Calu3 (cell line): ENCODE data around the gene SH3BP5L. TPM values are rescaled to one million over a fixed set of nuclear protein-coding genes. Genes with fewer than 3 reads are reported as not detected.

Experiments
- BruUV-seq: library from RNA; stranded (reverse); fragments of 400-500 nt; replicated peaks from 2 replicates; lab custom pipeline; 2021; lab: Mats Ljungman, UMichigan
- CTCF ChIA-PET: fragments of 300-600 bp; sonication (Branson Sonifier 250); formaldehyde crosslinking; loops from one replicate; lab custom pipeline; 2022; ENCODE audit warnings: antibody characterized with exemption; lab: Charles Lee
- DNase-seq: peaks from one replicate; pipeline ENCODE4 v3.0.0; 2022
- H3K27ac Mint-ChIP-seq: one replicate; pipeline ENCODE4 v1.8.0; 2022; ENCODE audit warnings: mixed read lengths; ENCODE audit not compliant: unreplicated experiment
- H3K27me3 Mint-ChIP-seq: one replicate; pipeline ENCODE4 v1.8.0; 2022; ENCODE audit warnings: mixed read lengths; ENCODE audit not compliant: unreplicated experiment
- H3K36me3 Mint-ChIP-seq: one replicate; pipeline ENCODE4 v1.8.0; 2022; ENCODE audit warnings: mild to moderate bottlenecking, moderate library complexity, mixed read lengths; ENCODE audit not compliant: insufficient read depth, unreplicated experiment
- H3K4me1 Mint-ChIP-seq: one replicate; pipeline ENCODE4 v1.8.0; 2022; ENCODE audit warnings: mild to moderate bottlenecking, low read depth, mixed read lengths; ENCODE audit not compliant: unreplicated experiment
- H3K4me3 Mint-ChIP-seq: one replicate; pipeline ENCODE4 v1.8.0; 2022; ENCODE audit warnings: mild to moderate bottlenecking, low read depth, moderate library complexity, mixed read lengths; ENCODE audit not compliant: unreplicated experiment
- H3K9me3 Mint-ChIP-seq: one replicate; pipeline ENCODE4 v1.8.0; 2022; ENCODE audit warnings: low read depth, mixed read lengths; ENCODE audit not compliant: unreplicated experiment
- CTCF ChIP-seq: fragments of 200-600 bp; IDR thresholded peaks from one replicate; pipeline ENCODE4 v1.8.0; 2022; ENCODE audit warnings: antibody characterized with exemption; ENCODE audit not compliant: unreplicated experiment
- intact Hi-C: fragments of 100-400 bp; cut with micrococcal nuclease; formaldehyde crosslinking; loops from one replicate; pipeline ENCODE4 v1.10.0; 2022; ENCODE audit not compliant: unreplicated experiment
- total RNA-seq: library from RNA; stranded (reverse); gene quantifications from 2 replicates; pipeline ENCODE4 v1.2.3, GENCODE V29; 2022

SH3BP5L gene
- total RNA-seq, 1 experiment from 2014 or later = 27.1 TPM

- Mint-ChIP-seq H3K4me3 (no peak overlapping the region), H3K4me1 (no peaks in the 10 kb centered on the region), H3K27me3 (no peaks in the 10 kb centered on the region), H3K36me3 (peaks cover 25% of the 10 kb centered on the region), H3K9me3 (no peaks in the 10 kb centered on the region), H3K27ac (peak overlapping the region; percentile 31)
- no peak for TF ChIP-seq CTCF
- CTCF ChIA-PET = no interaction called here
- BruUV-seq = no TSS peak
- intact Hi-C loops = no loop called here
- no peak for DNase-seq
Measured at GRCh38 chr1:248848602-248849001, 22.9 kb upstream of the SH3BP5L start.

GRCh38 chr1:248847956-248848561 lies 22.3 kb upstream of the SH3BP5L start:
- intact Hi-C loops = no loop called here
- CTCF ChIA-PET = interaction anchor here (0.7 to 1.0 kb wide), 2 partner anchors 10 to 28 kb away, joined by 3 to 4 read pairs; partner anchors contain the start of gene ZNF672
- peaks cover 25% of the 10 kb centered on the region for H3K36me3 Mint-ChIP-seq
- DNase-seq = no peak
- H3K27ac Mint-ChIP-seq = no peak overlapping the region
- no peaks in the 10 kb centered on the region for H3K4me1 Mint-ChIP-seq
- BruUV-seq = no TSS peak
- H3K27me3 Mint-ChIP-seq = no peaks in the 10 kb centered on the region
- no peak for TF ChIP-seq CTCF
- H3K4me3 Mint-ChIP-seq = no peak overlapping the region
- H3K9me3 Mint-ChIP-seq = no peaks in the 10 kb centered on the region

GRCh38 chr1:248847181-248847955 lies 21.7 kb upstream of the SH3BP5L start:
- H3K27me3 Mint-ChIP-seq = no peaks in the 10 kb centered on the region
- no peaks in the 10 kb centered on the region for H3K9me3 Mint-ChIP-seq
- CTCF ChIA-PET = interaction anchor here (0.7 to 1.0 kb wide), 2 partner anchors 10 to 28 kb away, joined by 3 to 4 read pairs; partner anchors contain the start of gene ZNF672
- no peak overlapping the region for H3K27ac Mint-ChIP-seq
- BruUV-seq = no TSS peak
- no peaks in the 10 kb centered on the region for H3K4me1 Mint-ChIP-seq
- H3K36me3 Mint-ChIP-seq = peaks cover 25% of the 10 kb centered on the region
- no peak for TF ChIP-seq CTCF
- DNase-seq = no peak
- intact Hi-C loops = no loop called here
- H3K4me3 Mint-ChIP-seq = no peak overlapping the region

- Mint-ChIP-seq H3K27ac (no peak overlapping the region), H3K4me1 (no peaks in the 10 kb centered on the region), H3K4me3 (no peak overlapping the region), H3K9me3 (no peaks in the 10 kb centered on the region), H3K27me3 (no peaks in the 10 kb centered on the region), H3K36me3 (peaks cover 25% of the 10 kb centered on the region)
- CTCF ChIA-PET = no interaction called here
- BruUV-seq = no TSS peak
- DNase-seq = no peak
- intact Hi-C loops = no loop called here
- no peak for TF ChIP-seq CTCF
Measured at GRCh38 chr1:248844526-248844925, 18.8 kb upstream of the SH3BP5L start.
